GM18517 (cell line): Measurements from ENCODE around the gene SHBG.
"Not testable (repeated sequence)": the region's sequence is repeated elsewhere in the genome, so short reads cannot be mapped to it uniquely, and the experiment has no call there.

Source experiments
- ATAC-seq: cut with Tn5 transposase; IDR thresholded peaks from one replicate; pipeline ENCODE4 v1.9.1; 2021; ENCODE audit warnings: mild to moderate bottlenecking, moderate library complexity; ENCODE audit not compliant: unreplicated experiment

SHBG gene

DNA sequence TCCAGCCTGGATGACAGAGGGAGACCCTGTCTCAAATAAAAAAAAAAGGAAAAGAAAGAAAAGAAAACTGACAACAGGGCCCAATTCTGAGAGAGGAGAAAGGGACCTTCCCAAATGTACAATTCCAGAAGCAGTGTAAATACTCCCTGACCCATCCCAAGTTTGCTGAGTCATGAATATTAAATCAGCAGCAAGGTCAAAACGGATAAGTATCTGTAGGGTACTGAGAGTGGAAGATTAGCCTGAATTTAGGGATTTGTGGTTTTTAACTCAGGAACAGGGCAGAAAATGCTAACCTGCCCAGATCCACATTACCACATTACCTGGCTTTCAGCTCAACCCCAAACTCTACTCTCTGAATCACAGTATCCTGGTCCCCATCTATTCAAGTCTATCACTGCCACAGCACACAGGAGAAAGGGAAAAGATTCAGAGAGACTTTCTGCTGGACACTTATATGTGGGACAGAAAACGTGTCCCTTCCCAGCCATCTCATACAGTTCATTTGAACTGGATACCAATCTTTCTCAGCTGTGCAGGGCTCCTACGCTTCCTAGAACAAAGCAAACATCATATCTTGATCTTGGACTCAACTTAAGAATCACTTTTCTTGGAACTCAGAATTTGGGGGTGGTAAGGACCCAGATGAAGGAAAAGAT lies 18.2 kb upstream of the SHBG start:
- no peak for ATAC-seq

GRCh38 chr17:7612294-7612640 lies 17.7 kb upstream of the SHBG start:
- ATAC-seq, result no peak

- no peak for ATAC-seq
Measured at GRCh38 chr17:7613769-7614424, 16.0 kb upstream of the SHBG start.

GRCh38 chr17:7614425-7615264 lies 15.3 kb upstream of the SHBG start, which contains the start of gene FXR2:
Gene FXR2 (minus strand): TSS chr17:7614897. CDS start chr17:7614532, 365 bp downstream.
- peak; percentile 91 for ATAC-seq

DNA sequence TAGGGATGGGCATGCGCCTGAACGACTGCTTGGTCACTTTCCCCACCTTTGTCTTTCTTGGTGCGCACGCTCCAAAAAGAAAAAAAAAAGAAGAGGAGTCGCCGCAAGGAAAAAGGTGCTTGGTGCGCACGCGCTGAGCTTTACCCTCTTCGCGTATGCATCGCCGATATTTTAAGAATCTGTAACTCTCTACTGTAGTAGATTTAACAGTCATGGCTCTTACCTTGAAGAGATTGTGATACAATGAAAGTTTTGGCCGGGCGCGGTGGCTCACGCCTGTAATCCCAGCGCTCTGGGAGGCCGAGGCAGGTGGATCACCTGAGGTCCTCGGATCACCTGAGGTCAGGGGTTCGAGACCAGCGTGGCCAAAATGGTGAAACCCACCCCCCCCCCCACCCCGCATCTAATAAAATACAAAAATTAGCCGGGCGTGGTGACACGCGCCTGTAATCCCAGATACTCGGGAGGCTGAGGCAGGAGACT lies 14.6 kb upstream of the SHBG start:
- ATAC-seq, result no peak

DNA sequence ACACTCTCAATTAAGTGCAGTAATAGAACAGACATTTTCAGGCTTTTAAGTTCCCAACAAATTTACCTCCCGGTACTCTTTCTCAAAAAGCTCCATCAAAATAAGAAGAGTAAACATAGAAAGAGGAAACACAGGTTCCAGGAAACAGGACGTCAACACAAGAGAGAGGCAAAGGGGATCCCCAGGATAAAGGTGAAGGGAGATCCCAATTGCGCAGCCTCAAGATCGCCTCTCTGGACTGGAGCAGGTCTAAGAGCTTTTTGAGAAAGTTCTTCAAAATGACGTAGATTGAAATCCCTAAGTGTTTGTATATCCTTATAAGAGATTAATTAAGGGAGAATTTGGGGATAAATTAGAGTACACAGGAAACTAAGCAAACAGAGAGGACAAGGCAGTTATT lies 11.3 kb upstream of the SHBG start:
- no peak for ATAC-seq

DNA sequence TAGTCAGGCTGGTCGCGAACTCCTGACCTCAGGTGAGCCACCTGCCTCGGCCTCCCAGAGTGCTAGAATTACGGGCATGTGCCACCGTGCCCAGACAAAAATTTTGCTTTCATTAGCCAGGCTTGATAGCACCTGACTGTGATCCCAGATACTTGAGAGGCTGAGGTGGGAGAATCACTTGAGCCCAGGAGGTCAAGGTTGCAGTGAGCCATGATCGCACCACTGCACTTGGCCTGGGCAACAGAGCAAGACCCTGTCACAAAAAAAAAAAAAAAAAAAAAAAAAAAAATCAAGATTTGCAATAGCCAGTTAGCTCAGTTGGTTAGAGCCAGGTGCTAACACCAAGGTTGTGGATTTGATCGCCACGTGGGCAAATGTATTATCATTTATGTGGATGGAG lies 9.1 kb upstream of the SHBG start:
- ATAC-seq, result no peak

DNA sequence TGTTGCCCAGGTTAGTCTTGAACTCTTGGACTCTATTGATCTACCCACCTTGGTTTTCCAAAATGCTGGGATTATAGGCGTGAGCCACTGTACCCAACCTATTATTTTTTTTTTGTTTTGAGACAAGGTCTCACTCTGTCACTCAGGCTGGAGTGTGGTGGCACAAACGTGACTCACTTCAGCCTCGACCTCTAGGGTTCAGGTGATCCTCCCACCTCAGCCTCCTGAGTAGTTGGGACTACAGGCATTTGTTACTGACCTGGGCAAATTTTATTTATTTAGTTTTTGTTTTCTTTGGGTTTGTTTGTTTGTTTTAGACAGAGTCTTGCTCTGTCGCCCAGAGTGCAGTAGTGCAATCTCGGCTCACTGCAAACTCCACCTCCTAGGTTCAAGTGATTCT lies 6.3 kb upstream of the SHBG start:
- no peak for ATAC-seq

- not testable (repeated sequence) for ATAC-seq
Measured at GRCh38 chr17:7625749-7626148, 4.2 kb upstream of the SHBG start.

- ATAC-seq, result no peak
Measured at GRCh38 chr17:7626307-7626706, 3.6 kb upstream of the SHBG start.

- no peak for ATAC-seq
Measured at GRCh38 chr17:7626956-7627249, 3.0 kb upstream of the SHBG start.

DNA sequence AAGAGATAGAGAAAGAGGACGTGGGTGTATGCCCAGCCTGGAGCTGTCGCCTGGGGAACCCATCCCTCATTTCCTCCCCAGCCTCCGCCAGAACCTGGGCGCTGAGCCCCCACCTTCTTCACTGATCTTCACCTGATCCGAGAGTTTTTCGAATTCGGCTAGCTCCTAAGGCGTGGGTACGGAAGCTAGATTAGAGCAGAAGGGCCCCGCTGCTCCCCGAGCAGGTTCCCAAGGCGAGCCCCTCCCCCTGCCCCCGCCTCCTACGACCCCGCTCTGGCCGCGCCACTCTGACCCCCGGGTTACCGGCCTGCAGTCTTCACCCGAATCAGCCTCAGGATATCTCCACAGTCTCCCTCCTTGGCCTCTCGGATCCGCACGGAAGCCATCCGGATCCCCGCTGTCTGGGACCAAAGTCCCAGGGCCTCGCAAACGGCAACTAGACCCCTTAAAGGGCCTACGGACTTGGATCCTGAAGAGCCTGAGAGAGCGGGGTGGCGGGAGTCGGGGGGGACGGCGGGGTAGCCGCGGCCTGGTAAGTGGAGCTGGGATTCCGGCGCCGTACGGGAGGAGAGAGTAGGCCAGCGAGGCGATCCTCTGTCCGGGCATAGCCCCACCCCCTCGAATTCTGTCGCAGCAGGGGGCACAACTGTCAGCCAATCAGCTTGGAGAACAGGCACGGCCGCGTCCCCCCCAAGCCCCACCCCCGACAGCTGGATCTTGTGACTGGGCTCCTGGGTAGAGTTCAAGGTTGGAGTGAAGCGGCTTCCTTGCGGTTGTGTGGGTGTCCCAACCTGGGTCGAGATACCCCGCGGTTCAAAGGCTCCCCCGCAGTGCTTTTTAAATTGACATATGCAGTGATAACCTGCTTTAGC lies 2.4 kb upstream of the SHBG start, which contains the start of gene SAT2:
TSS of gene SAT2 (minus strand) at position 572 of the 872 bp plus-strand sequence. CDS start at position 386, 186 bp downstream.
- ATAC-seq, result peak; percentile 63

DNA sequence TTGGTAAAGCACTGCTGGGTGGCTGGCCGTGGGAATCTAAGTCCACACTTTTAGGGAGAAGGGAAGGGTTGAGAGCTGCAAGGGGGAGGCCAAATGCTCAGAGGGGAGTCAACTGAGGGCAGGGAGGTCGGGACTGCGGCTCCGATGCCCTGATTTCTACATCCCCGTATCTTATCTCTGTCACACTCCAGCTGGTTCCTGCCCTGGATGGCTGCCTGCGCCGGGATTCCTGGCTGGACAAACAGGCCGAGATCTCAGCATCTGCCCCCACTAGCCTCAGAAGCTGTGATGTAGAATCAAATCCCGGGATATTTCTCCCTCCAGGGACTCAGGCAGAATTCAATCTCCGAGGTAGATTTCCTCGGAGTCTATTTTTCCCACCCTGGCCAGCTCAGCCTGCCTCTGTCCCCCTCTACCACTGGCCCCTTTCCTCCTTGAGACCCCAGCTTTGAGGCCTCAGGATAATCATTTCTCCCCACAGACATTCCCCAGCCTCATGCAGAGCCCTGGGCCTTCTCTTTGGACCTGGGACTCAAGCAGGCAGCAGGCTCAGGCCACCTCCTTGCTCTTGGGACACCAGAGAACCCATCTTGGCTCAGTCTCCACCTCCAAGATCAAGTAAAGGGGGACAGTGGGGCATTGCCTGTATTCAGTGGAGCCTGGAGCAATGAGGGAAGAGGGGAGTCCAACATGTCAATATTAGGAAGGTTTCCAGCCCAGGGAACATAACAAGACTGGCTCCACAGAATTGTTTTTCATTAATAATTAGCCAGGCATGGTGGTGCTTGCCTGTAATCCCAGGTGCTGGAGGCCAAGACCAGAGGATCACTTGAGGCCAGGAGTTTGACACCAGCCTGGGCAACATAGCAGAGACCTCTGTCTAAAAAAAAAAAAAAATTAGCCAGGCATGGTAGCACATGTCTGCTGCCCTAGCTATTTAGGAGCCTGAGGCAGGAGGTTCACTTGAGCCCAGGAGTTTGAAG lies 1.8 kb downstream of the SHBG start:
- ATAC-seq, result no peak

GRCh38 chr17:7632492-7632894 lies 2.6 kb downstream of the SHBG start:
- ATAC-seq, result no peak

- no peak for ATAC-seq
Measured at GRCh38 chr17:7633093-7633492, 3.2 kb downstream of the SHBG start.

DNA sequence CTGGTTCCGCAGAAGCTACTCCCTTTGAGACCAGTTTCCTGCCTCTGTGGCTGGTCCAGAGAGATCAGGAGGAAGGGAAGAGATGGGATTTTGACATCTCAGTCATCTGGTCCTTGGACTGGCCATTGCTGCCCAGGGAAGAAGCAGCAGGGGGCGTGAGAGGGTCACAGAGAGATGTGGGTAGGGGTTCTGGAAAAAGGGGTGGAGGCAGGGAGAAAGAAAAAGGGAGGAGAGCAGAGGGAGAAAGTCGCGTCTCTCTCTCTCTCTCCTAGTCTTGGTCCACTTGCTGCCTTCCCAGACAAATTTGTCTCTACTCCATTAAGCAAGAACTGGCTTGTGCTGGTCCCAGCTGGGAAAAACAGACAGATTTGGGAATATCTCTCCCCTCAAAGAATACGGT lies 4.4 kb downstream of the SHBG start:
- ATAC-seq, result no peak

DNA sequence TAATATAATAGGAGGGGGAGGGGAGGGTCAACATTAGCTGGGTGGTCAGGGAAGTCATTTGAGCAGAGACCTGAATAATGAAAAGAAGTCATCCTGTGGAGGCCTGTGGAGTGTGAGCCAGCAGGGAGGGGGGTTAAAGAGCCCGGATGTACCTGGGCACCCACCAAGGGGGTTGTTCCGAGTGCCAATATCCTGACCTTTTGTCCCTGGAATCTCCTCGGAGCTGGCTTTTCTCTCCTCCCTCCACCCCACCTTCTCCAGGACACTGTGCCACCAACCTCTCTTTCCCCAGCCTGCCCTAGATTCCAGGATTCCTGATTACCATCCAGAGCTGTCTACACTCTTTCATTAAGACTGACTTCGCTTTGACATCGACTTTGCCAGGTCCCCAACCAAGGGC lies 6.2 kb downstream of the SHBG start:
- no peak for ATAC-seq

- ATAC-seq, result no peak
Measured at GRCh38 chr17:7640783-7641182, 10.8 kb downstream of the SHBG start.

- ATAC-seq, result not testable (repeated sequence)
Measured at GRCh38 chr17:7641635-7642034, 11.7 kb downstream of the SHBG start.

DNA sequence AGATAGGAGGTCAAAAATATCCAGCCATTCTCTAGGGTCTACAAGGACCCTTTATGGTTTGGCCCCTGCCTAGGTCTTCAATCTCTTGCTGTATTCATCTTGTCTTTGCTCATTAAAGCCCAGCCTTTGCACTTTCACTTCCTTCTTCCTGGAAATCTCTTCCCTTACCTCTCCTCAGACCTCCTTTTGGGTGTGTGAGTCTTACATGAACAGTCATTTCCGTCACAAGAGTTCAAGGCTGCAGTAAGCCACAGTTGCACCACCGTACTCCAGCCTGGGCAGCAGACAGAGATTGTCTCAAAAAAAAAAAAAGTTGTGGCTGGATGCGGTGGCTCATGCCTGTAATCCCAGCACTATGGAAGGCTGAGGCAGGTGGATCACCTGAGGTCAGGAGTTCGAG lies 14.8 kb downstream of the SHBG start:
- ATAC-seq, result no peak
